GM18520 (cell line): Measurements from ENCODE around the gene TP53RK.

ENCODE experiments used
- ATAC-seq: cut with Tn5 transposase; IDR thresholded peaks from one replicate; pipeline ENCODE4 v1.9.1; 2021; ENCODE audit not compliant: unreplicated experiment

TP53RK gene

DNA sequence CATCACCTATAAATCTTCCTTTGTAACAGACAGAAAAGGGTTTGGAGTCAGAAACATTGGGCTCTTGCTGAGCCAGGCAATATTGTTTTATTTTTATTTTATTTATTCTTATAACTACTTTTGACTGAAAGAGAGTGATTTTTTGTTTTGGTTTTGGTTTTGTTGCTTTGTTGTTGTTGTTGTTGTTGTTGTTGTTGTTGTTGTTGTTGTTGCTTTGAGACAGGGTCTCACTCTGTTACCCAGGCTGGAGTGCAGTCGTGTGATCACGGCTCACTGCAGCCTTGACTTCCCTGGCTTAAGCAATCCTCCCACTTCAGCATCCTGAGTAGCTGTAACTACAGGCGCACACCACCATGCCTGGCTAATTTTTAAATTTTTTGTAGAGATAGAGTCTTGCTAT is 22.9 kb downstream of the TP53RK start:
- no peak for ATAC-seq

DNA sequence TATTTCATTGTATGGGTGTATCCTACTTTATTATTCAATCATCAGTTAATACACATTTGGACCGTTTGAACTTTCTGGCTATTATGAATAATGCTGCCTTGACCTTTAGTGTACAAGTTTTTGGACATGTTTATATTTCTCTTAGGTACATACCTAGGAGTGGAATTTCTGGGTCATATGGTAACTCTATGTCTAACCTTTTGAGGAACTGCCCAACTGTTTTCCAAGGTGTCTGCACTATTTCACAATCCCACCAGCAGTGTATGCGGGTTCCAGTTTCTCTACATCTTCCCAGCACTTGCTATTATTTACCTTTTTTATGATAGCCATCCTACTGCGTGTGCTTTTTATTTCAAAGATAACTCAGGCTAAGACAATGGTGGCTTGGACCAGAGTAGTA is 23.6 kb downstream of the TP53RK start:
- no peak for ATAC-seq

DNA sequence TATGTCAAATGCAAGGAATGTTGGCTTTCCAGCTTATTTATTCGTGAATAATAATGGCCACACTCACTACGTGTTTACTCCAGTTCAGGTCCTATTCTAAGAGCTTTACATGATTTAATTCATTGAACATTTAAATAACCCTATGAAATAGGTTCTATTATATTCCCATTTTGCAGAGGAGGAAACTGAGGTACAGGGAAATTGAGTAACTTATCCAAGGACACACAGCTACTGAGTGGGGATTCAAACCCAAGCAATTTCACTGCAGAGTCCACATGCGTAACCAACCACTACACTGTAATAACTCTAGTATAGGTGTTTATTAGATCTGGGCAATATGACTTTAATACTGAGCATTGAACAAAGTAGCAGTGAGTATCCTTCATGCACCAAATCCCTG is 25.7 kb downstream of the TP53RK start:
- ATAC-seq, result no peak

DNA sequence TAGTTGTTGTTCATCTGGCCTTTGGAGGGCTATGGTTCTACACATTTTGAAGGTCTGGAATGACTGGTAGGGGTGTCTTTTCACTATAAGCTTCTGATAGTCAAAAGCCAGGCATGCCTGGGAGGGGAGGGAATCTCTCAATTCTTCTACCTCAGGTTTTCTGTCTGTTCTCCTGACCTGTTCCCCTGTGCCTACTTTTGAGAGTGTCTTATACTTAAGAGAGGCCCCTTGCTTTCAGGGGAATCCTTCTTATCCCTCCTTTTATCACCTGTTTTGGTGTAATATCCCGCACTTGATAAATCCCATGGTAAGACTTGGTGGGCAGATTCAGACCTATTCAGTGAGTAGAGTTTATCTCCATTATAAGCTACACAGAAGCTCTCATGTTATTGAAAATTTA is 27.6 kb downstream of the TP53RK start:
- ATAC-seq, result no peak

DNA sequence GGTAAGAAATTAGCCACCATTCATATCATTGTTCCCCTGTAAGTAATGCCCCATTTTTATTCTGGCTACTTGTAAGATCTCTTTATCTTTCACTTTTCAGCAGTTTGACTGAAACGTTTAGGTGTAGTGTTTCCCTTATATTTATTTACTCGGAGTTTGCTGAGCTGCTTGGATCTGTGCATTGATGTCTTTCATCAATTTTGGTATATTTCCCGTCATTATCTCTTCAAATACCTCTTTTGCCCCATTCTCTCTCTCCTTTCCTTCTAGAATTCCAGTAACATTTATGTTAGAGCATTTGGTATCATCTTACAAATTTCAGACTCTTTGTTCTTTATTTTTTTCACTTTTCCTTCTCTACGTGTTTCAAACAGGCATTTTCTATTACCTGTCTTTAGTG is 28.8 kb downstream of the TP53RK start:
- ATAC-seq, result no peak

DNA sequence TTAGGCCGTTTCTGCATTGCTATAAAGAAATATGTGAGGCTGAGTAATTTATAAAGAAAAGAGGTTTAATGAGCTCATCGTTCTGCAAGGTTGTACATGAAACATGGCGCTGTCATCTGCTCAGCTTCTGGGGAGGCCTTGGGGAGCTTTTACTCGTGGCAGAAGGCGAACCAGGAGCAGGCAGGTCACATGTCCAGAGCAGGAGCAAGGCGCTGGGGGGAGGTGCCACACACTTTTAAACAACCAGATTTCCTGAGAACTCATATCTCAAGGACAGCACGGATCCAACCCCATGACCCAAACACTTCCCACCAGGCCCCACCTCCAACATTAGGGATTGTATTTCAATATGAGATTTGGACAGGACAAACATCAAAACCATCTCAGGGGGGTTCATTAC is 31.6 kb downstream of the TP53RK start:
- ATAC-seq, result no peak

DNA sequence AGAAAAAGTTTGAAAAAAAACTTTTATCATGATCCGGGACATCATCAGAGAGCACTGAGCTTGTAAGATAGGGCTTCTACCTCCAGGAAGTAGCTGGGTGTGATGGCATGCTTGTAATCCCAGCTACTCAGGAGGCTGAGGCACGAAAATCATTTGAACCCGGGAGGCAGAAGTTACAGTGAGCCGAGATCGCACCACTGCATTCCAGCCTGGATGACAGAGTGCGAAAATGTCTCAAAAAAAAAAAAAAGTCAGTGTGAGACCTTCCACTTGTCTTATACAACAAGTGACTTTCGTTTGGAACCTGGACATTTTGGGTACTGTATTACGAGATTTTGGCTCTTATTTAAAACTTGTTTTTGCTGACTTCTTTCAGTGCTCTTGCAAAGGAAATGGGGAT is 32.1 kb downstream of the TP53RK start:
- no peak for ATAC-seq

DNA sequence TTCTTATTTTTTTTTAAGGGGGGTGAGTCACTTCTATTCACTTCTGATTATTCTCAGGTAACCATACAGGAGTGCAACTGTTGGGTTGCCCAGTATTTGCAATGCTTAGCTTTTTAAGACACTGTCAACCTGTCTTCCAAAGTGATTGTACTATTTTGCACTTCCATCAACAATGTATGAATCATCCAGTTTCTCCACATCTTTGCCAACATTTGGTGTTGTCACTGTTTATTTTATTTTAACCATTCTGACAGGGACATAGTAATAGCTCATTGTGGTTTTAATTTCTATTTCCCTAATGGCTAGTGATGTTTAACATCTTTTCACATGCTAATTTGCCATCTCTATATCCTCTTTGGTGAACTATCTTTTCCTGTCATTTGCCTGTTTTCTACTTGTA is 36.5 kb downstream of the TP53RK start:
- ATAC-seq, result no peak

DNA sequence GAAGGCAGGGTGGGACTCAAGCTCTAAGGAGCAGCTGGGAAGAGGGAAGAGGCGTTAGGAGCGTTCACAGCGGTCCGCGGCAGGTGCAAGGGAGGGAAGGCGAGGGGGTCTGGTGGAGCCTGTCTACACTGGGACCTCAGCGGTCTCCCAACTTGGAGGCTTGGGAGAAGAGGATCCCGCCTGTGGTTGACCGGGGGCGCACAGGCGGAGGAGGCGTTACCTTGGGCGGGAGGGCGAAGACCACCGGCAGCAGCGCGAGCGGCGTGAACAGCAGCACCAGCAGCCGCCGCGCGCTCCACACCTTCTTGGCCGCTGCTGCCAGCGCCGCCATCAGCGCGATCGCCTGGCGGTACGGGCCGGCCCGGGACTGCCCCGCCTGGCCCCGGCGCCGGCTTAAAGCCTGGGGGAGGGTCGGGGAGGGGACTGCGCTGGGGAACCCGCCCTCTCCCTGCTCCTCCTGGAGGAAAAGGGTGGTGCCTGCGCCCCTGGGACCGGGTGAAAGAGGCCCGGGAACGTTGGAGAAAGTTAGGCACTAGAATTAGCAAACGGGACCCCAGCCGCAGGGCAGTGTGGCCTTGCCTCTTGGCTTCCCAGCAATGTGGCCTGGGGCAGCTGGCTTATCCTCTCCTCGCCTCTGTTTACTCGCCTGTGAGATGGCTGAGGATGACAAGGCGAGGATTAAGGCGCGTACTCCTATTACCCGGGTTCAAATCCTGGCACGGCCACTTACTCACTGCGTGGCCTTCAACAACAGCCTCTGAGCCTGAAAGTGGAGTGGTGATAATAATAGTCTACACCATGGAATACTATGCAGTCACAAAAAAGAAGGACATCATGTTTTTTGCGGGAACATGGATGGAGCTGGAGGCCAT is 37.9 kb downstream of the TP53RK start, which contains the start of gene SLC13A3:
Gene SLC13A3, minus strand, starts transcription at position 369 of the 872 bp plus-strand sequence. Its CDS starts 38 bp downstream, at position 331.
- no peak for ATAC-seq

DNA sequence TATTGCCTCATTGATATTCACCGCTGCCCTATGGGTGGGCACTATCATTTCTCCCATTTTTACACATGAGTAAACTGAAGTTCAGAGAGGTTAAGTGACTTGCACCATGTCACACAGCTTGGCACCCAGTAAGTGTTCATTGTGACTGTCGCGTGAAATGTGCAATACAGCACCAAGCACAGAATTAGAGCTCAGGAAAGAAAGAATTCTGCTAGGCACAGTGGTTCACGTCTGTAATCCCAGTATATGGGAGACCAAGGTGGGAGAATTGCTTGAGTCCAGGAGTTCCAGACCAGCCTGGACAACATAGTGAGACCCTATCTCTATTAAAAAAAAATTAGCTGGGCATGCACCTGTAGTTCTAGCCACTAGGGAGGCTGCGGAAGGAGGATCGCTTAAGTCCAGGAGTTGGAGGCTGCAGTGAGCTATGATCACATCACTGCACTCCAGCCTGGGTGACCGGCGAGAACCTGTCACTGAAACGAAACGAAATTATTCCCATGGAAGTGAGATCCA is 38.6 kb downstream of the TP53RK start:
- no peak for ATAC-seq

DNA sequence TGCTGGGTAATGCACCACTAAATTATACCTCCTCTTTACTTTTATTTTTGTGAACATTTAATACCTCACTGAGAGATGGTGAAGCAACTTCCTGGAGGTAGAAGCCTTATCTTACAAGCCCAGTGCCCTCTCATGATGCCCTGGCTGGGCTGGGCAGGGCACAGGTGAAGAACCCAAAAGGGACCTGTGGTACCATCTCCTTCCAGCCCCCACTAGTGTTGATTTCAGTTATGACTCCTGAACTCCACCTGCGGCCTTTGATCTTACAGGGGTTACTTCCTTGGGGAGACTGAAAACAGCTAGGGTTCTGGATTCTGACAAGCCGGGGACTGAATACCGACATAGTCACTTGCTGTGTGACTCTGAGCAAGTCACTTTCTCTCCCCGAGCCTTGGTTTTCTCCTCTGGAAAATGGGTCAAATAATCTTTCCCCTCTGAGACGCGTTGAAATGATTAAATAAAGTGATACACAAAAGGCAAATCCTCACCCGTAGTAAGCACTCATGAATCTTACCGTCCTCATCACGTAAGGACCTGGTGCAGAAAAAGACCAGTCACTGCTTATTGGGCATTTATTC is 39.2 kb downstream of the TP53RK start:
- no peak for ATAC-seq

DNA sequence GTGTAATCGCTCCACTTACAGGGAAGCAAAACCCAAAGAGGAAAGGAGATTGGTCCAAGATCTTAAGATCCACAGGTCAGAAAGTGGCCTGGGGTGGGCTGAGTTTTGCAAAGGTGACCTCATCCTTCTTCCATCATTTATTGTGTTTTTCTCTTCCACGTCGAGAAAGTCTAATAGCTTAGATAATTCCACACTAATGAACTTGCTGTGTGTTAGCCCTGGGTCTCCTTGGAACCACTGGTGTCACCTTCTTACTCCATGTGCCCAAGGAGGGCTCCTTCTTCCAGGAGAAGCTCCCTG is 39.6 kb downstream of the TP53RK start:
- ATAC-seq, result no peak

DNA sequence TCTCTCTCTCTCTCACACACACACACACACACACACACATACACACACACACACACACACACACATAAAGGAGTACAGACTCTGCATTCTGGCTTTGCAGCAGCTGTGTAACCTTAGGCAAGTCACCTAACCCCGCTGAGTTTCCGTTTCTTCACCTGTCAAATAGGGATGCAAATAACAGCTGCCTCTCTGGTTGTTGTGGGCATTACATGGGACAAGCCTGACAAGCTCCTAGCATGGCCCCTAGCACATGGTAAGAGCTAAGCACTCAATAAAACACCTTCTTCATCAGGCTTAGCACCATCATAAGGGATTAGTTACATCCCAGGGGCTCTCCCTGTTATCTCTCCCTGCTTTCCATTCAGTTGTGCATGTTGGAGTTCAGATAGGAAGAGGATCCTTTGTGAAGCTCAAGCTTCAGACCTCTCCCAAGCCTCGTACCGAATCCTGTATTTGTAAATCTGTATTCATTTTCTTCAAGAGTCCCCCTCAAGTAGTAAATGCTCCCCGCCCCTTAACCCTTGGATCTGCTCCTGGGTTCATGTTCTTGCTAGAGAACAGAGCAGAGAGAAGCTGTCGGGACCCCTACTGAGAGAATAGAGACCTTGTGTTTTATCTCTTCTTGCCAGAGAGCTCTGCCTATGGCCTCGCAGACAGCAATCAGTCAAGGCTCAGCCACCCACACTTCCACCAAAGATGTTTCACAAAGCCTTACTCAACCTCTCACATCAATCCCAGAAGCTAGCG is 40.2 kb downstream of the TP53RK start:
- no peak for ATAC-seq

DNA sequence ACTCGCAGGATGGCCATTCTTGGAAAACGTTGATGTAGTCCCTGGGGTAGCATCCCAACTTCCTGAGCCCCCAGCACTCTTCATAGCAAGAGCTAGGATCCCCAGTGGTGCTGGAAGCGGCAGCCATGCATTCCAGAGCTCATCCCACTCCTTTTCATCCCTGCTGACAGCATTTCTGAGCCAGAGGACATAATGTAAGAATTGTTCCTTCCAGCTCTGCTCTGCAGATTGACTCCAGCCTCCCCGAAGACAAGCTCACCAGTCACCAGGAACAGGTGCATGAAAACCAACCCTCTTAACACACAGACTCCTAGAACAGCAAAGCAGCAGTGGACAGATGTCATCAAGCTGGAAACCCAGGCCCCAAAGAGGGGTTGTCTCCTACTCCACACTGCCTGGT is 41.8 kb downstream of the TP53RK start:
- ATAC-seq, result no peak

DNA sequence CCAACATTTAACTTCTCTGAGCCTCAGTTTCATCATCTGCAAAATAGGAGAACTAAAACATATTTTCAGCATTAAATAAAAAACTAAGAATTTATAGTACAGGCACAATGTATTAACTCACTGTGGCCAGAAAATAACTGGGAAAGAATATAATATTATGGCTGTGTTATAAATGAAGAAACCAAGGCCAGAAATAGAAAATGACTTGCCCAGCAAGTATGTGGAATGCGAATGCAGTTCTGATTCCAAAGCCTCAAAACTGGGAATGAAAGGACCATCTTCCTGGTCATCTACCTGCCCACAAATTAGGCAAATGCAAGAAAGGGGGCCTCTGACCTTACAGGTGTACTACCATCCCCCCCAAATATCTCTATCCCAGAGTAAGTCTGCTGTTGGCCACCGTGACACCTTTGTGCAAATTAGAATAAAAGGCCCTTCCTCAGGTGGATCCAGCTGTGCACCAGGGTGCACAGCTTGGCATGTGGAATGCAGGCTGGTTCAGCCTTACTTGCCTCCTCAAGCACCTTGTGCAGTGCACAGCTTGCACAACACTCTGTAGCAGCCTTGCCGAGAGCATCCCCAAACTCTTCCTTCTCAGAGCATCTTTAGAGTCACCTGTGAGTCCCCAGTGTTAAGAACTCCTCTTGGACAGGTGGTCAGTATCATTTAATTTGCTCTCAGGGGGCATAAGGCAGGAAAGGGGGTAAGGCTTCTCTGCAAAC is 42.4 kb downstream of the TP53RK start:
- ATAC-seq, result no peak

DNA sequence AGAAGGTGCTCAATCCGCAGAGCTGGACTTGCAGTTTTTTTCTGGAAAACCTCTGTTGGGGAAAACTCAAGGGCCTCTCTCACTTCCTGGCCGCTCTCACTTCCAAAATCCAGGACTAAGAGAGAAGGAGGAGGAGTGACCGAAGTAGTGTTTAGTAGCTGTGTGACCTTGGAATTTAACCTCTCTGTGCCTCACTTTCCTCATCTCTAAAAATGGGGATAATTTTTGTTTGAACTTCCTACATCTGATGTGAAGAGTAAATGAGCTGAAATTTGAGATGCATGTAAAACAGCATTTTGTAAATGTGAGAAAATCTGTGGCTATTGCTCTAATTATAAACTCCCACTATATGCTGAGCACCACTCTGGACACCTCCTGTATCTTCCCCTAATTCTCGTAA is 43.1 kb downstream of the TP53RK start:
- ATAC-seq, result no peak

DNA sequence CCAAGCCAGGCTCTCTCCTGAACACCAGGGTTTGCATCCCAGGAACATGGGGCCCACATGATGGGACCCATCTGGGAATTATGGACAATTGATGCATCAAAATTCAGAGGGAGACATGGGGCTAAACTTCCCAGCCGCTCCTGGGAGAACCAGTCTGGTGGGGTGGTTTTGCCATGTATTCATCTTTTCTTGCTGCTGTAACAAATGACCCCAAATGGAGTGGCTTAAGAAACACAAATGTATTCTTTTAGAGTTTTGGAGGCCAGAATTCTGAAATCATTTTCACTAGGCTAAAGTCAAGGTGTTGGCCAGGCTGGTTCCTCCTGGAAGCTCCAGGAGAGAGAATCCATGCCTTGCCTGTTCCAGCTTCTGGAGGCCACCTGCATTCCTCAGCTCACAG is 44.5 kb downstream of the TP53RK start:
- ATAC-seq, result no peak

DNA sequence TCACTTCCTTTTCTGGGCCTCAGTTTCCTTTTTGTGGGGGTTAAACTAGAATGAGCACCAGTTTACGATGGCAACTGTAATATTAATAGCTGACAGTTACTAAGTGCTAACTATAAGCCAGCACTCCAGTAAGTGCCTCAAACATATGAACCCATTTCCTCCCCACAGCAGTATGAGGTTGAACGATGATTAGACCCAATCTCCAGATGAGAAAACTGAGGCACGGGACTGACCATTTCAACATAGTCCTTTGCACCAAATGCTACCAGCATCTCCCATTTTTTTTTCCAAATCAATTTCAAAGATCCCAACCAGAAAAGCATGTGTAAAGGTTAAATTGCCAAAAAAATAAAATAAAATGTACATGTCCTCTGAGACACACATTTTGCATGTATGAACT is 45.1 kb downstream of the TP53RK start:
- ATAC-seq, result no peak

DNA sequence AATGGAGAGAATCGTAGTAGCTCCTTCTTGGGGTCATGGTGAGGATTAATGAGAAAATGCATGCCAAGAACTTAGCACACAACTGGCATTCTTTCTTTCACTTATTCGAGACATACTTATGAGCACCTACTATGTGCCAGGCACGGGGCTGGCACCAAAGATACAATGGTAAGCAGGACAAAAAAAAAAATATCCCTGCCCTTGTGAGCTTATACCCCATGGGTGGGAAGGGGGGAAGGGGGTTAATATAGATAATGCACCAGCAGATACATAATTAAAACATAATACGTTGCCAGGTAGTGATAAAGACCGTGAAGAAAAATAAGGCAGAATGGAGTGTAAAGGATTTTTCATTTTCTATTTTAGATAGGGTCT is 46.3 kb downstream of the TP53RK start:
- no peak for ATAC-seq

DNA sequence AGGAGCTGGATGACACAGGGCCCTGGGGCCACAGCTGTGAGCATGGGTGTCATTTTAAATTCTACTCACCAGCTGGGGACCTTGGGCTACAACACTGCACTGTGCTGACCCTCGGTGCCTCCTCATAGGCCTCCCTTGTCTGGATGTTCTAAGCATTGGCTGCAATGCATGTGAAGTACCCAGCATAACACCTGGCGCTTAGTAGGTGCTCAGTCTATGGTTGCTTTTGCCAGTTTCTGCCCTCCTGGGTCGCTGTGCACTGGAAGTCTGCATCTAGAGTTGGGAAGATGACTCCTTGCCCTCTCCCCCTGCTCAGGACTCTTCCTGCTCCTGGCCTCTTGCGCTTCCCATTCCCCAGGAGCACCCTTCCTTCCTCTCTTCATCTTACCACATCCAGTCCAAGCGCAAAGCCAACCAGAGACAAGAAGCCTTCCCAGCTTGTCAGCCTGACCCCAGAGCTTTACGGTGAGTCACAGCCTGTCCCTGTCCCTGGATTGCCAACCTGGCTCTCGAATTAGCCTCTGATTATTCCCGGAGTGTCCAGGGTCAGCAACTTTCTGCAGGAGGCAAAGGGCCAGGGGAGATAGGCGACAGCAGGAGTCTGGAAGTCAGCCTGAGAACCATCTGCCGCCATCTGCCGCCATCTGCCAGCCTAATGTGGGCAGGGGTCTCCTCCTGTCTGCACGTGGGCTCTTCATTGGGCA is 46.8 kb downstream of the TP53RK start:
- ATAC-seq, result no peak

DNA sequence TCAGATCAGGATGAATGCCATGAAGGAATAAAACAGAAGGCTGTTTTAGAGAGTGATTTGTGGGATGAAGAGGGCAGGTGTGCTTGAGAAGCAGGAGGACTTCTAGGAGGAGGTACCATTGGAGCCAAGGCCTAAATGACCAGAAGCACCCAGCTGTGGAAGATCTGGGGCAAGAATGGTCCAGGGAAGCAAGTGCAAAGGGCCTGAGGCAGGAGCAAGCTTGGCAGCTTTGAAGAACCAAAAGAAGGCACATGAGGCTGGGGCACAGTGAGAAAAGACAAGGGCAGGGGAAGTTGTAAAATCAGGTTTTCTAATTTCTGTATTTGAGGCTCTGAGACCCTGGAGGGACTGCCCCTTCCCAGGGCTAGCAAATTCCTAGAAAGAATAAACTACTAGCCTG is 47.8 kb downstream of the TP53RK start:
- no peak for ATAC-seq
